Smooth muscle cell of trachea (primary cell): ENCODE results near the gene OTOP3. TPM values are rescaled to one million over a fixed set of nuclear protein-coding genes. Genes with fewer than 3 reads are reported as not detected.

Experiments used
- total RNA-seq: library from RNA; depleted of rRNA; stranded (reverse); fragments of >200 nt; gene quantifications from 2 replicates; pipeline ENCODE4 v1.2.1, GENCODE V29; 2014

Gene OTOP3
- not detected in 2 replicates for total RNA-seq

GRCh38 chr17:74935585-74936469 lies at the start of gene OTOP3:
Gene OTOP3 (plus strand): TSS chr17:74935898. CDS start chr17:74935922, 24 bp downstream.

GRCh38 chr17:74892974-74893911 lies 42.5 kb upstream of the OTOP3 start, which contains the start of gene FADS6:
Gene FADS6 (minus strand): TSS chr17:74893633. CDS start chr17:74893595, 38 bp downstream.

GRCh38 chr17:74922694-74923537 lies 12.8 kb upstream of the OTOP3 start, which contains the start of gene USH1G:
Gene USH1G (minus strand): TSS chr17:74923255. CDS start chr17:74923073, 182 bp downstream.

GRCh38 chr17:74924250-74924948 lies 11.3 kb upstream of the OTOP3 start, which contains the start of gene OTOP2:
Gene OTOP2 (plus strand): TSS chr17:74924273. CDS start chr17:74924633, 360 bp downstream.

GRCh38 chr17:74972107-74972972 lies 36.6 kb downstream of the OTOP3 start, which contains the start of gene HID1:
Gene HID1 (minus strand): TSS chr17:74972759. CDS start chr17:74972656, 103 bp downstream.

GRCh38 chr17:74987418-74987908 lies 51.8 kb downstream of the OTOP3 start, which contains the start of gene CDR2L:
Gene CDR2L (plus strand): TSS chr17:74987632. CDS start chr17:74988044, 412 bp downstream.

Other genes starting within 250 kb of the OTOP3 start
- not detected in 2 replicates for gene CD300LF, start 223.0 kb upstream of the OTOP3 start, total RNA-seq
- gene RAB37, start 198.6 kb upstream of the OTOP3 start, total RNA-seq: 0.83 and 0.87 TPM in 2 replicates
- gene NHERF1, start 187.3 kb upstream of the OTOP3 start, total RNA-seq: 10.6 and 12.4 TPM in 2 replicates
- gene NAT9, start 159.6 kb upstream of the OTOP3 start, total RNA-seq: 38.3 and 44.2 TPM in 2 replicates
- gene GRIN2C, start 76.0 kb upstream of the OTOP3 start, total RNA-seq: under 0.01 and 1.3 TPM in 2 replicates
- 42.2 and 121 TPM in 2 replicates for gene FDXR, start 62.9 kb upstream of the OTOP3 start, total RNA-seq
- not detected in 2 replicates for gene FADS6, start 42.3 kb upstream of the OTOP3 start, total RNA-seq
- under 0.01 TPM in 2 replicates for gene USH1G, start 12.6 kb upstream of the OTOP3 start, total RNA-seq
- gene OTOP2, start 11.6 kb upstream of the OTOP3 start, total RNA-seq: not detected in 2 replicates
- gene HID1, start 36.9 kb downstream of the OTOP3 start, total RNA-seq: 0.29 and 0.66 TPM in 2 replicates
- 12.7 and 21.2 TPM in 2 replicates for gene CDR2L, start 51.7 kb downstream of the OTOP3 start, total RNA-seq
- gene MRPL58, start 76.8 kb downstream of the OTOP3 start, total RNA-seq: 22.8 and 46.1 TPM in 2 replicates
- 279 and 530 TPM in 2 replicates for gene ATP5PD, start 111.1 kb downstream of the OTOP3 start, total RNA-seq
- 20.5 and 27.3 TPM in 2 replicates for gene KCTD2, start 111.3 kb downstream of the OTOP3 start, total RNA-seq
- gene SLC16A5, start 152.1 kb downstream of the OTOP3 start, total RNA-seq: 9.2 and 27.8 TPM in 2 replicates
- gene ARMC7, start 174.1 kb downstream of the OTOP3 start, total RNA-seq: 2.9 and 5.3 TPM in 2 replicates
- 32.1 and 80.4 TPM in 2 replicates for gene NT5C, start 195.8 kb downstream of the OTOP3 start, total RNA-seq
- gene JPT1, start 218.6 kb downstream of the OTOP3 start, total RNA-seq: 55.7 and 168 TPM in 2 replicates
- gene SUMO2, start 247.1 kb downstream of the OTOP3 start, total RNA-seq: 113 and 134 TPM in 2 replicates